NT2/D1 (cell line): ENCODE measurements around the gene ATXN10.
"Not testable (repeated sequence)": the region's sequence is repeated elsewhere in the genome, so short reads cannot be mapped to it uniquely, and the experiment has no call there.

Experiments
- DNase-seq: peaks from one replicate; pipeline ENCODE4 v3.0.0-alpha.2; 2011; ENCODE audit warnings: low read depth, low spot score
- H3K27me3 ChIP-seq: 2 replicates; pipeline ENCODE4 v1.6.0; 2011; ENCODE audit warnings: mild to moderate bottlenecking; ENCODE audit not compliant: insufficient read length, insufficient read depth
- H3K36me3 ChIP-seq: 2 replicates; pipeline ENCODE4 v1.6.1; 2011; ENCODE audit warnings: mild to moderate bottlenecking, low read length, mixed read lengths; ENCODE audit not compliant: insufficient read depth, insufficient read length
- H3K4me1 ChIP-seq: 2 replicates; pipeline ENCODE4 v1.5.1; 2011; ENCODE audit not compliant: insufficient read depth, insufficient read length
- H3K4me3 ChIP-seq: 2 replicates; pipeline ENCODE4 v1.5.1; 2011; ENCODE audit warnings: low read depth; ENCODE audit not compliant: insufficient read length
- H3K9ac ChIP-seq: 2 replicates; pipeline ENCODE4 v1.6.0; 2011; ENCODE audit warnings: low read depth; ENCODE audit not compliant: insufficient read length
- H3K9me3 ChIP-seq: 2 replicates; pipeline ENCODE4 v1.5.1; 2011; ENCODE audit warnings: mild to moderate bottlenecking, low read length; ENCODE audit not compliant: insufficient read depth
- SUZ12 ChIP-seq: IDR thresholded peaks from 2 replicates; pipeline ENCODE4 v1.6.1; 2011; ENCODE audit not compliant: insufficient read length, insufficient read depth; ENCODE audit errors: extremely low read depth
- YY1 ChIP-seq: IDR thresholded peaks from 2 replicates; pipeline ENCODE4 v1.6.1; 2011; ENCODE audit not compliant: insufficient read length, insufficient read depth
- ZNF274 ChIP-seq: IDR thresholded peaks from 2 replicates; pipeline ENCODE4 v1.6.1; 2011; ENCODE audit warnings: mild to moderate bottlenecking, low read depth, low read length

ATXN10 gene

DNA sequence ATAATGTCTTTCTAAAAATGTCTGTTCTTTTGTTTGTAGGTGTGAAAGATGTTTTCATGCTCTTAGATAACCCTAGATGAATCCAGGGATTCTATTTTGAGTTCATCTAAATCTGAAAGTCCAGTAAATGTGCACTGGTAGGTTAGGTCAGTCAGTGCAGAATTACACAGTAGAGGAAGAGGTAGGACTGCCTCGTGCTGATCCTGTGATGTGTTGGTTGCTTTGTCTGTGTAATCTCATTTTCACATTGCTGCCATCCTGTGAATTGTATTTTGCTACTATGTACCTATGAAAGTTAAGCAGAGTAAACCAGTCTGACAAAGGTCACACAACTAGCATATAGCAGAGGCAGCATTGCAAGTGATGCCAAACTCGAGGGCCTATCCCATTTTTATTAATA is 36.5 kb downstream of the ATXN10 start:
- no peak for TF ChIP-seq YY1
- TF ChIP-seq SUZ12, result no peak
- no peak for TF ChIP-seq ZNF274
- no peak overlapping the region for H3K9ac ChIP-seq
- no peaks in the 10 kb centered on the region for H3K27me3 ChIP-seq
- H3K9me3 ChIP-seq, result no peaks in the 10 kb centered on the region
- peaks cover 30% of the 10 kb centered on the region for H3K36me3 ChIP-seq
- H3K4me1 ChIP-seq, result peaks cover 2% of the 10 kb centered on the region
- no peak overlapping the region for H3K4me3 ChIP-seq
- no peak for DNase-seq

DNA sequence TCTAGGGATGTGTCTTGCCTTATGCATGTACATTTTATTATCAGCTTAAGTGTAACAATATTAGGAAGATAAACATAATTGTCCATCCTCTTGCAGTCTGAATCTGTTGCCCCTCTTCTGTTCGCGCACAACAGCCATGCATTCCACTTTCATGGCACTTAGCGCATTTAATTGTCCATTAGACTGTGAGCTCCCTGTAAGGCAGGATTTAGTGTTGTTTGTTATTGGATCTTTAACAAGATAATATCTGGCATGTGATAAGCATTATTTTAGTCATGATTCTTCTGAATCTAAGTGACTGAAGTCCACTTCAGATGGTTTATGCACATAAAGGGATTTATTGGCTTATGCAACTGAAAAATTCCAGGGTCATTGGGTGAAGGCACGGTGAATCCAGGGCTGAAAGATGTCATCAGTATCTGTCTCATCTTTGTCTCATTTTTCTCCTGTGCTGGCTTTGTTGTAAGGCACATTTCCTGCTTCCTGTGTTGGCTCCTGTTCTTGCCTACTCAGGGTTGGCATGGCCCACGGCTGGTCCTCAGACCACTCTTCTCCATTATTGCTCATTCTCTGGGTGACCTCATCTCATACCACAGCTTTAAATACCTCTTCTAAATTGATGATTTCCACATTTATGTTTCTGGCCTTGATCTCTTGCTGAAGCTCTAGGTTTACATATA is 37.6 kb downstream of the ATXN10 start:
- no peak for DNase-seq
- H3K9ac ChIP-seq, result no peak overlapping the region
- TF ChIP-seq ZNF274 (no peak), YY1 (no peak), SUZ12 (no peak)
- H3K4me3 ChIP-seq, result no peak overlapping the region
- no peaks in the 10 kb centered on the region for H3K27me3 ChIP-seq
- no peaks in the 10 kb centered on the region for H3K9me3 ChIP-seq
- H3K4me1 ChIP-seq, result no peaks in the 10 kb centered on the region
- peaks cover 20% of the 10 kb centered on the region for H3K36me3 ChIP-seq

- Histone ChIP-seq H3K4me3 (no peak overlapping the region), H3K9ac (no peak overlapping the region), H3K4me1 (no peaks in the 10 kb centered on the region), H3K27me3 (no peaks in the 10 kb centered on the region), H3K36me3 (peaks cover 20% of the 10 kb centered on the region), H3K9me3 (no peaks in the 10 kb centered on the region)
- DNase-seq, result no peak
- TF ChIP-seq SUZ12 (no peak), ZNF274 (no peak), YY1 (no peak)
These were observed 38.2 kb downstream of the ATXN10 start for GRCh38 chr22:45709866-45710265.

- H3K4me3 ChIP-seq, result no peak overlapping the region
- H3K27me3 ChIP-seq, result no peaks in the 10 kb centered on the region
- H3K9ac ChIP-seq, result no peak overlapping the region
- no peaks in the 10 kb centered on the region for H3K9me3 ChIP-seq
- peaks cover 20% of the 10 kb centered on the region for H3K36me3 ChIP-seq
- TF ChIP-seq YY1 (no peak), SUZ12 (no peak), ZNF274 (no peak)
- no peaks in the 10 kb centered on the region for H3K4me1 ChIP-seq
- no peak for DNase-seq
These were observed 38.8 kb downstream of the ATXN10 start for GRCh38 chr22:45710469-45710868.

DNA sequence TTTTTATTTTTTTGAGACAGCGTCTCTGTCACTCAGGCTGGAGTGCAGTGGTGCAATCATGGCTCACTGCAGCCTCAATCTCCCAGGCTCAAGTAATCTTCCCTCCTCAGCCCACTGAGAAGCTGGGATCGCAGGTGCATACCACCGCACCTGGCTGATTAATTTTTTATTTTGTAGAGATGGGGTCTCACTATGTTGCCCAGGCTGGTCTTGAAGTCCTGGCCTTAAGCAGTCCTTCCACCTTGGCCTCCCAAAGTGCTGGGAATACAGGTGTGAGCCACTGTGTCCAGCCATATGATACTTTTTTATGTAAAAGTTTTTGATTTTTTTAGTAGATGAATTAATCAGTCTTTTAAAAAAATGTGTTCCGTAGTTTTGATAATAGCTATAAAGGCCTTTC is 42.8 kb downstream of the ATXN10 start:
- H3K4me3 ChIP-seq, H3K27me3 ChIP-seq, H3K9ac ChIP-seq, H3K4me1 ChIP-seq, H3K9me3 ChIP-seq, DNase-seq: not testable (repeated sequence)
- H3K36me3 ChIP-seq, result peaks cover 15% of the 10 kb centered on the region

DNA sequence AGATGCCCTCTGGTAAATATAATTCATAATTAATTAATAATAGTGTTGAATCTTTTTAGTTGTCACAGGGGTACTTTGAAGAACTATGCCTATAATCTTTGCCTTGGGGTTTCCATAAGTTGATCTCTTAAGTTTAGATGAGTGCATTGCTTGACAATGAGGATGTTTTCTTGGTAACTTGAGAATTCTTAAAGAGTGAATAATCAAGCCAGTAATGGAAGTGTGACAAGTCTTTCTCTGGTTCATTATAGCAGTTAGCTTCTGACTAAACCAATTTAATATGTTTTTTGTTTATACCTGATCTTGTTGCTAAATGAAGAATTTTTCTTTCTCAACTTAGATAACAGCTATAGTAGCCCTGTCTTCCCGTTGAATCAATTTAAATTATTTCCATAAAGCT is 46.2 kb downstream of the ATXN10 start:
- peaks cover 27% of the 10 kb centered on the region for H3K36me3 ChIP-seq
- H3K9me3 ChIP-seq, result no peaks in the 10 kb centered on the region
- H3K4me3 ChIP-seq, result no peak overlapping the region
- H3K9ac ChIP-seq, result no peak overlapping the region
- no peaks in the 10 kb centered on the region for H3K27me3 ChIP-seq
- H3K4me1 ChIP-seq, result no peaks in the 10 kb centered on the region
- DNase-seq, result no peak
- TF ChIP-seq YY1, result no peak
- TF ChIP-seq ZNF274, result no peak
- no peak for TF ChIP-seq SUZ12

- Histone ChIP-seq H3K36me3 (peaks cover 27% of the 10 kb centered on the region), H3K4me1 (no peaks in the 10 kb centered on the region)
- no peak for DNase-seq
These were observed 46.8 kb downstream of the ATXN10 start for GRCh38 chr22:45718391-45718790.

More at GRCh38 chr22:45718391-45718790, 46.8 kb downstream of the ATXN10 start:
- TF ChIP-seq SUZ12, result no peak
- Histone ChIP-seq H3K4me3 (no peak overlapping the region), H3K9ac (no peak overlapping the region), H3K9me3 (no peaks in the 10 kb centered on the region), H3K27me3 (no peaks in the 10 kb centered on the region)
